ENCODE results near the gene XPO4.
"Not testable (repeated sequence)": the region's sequence is repeated elsewhere in the genome, so short reads cannot be mapped to it uniquely, and the experiment has no call there.

Gene XPO4

GRCh38 chr13:20902438-20903163, at the start of gene XPO4:
XPO4 (minus strand) TSS chr13:20902746; CDS start chr13:20902738, 8 bp downstream.
- DNase-seq = peak; percentile 85

- not testable (repeated sequence) for DNase-seq
Measured at GRCh38 chr13:20948001-20948400, 45.5 kb upstream of the XPO4 start.

- DNase-seq = no peak
Measured at GRCh38 chr13:20945952-20946383, 43.4 kb upstream of the XPO4 start.

GRCh38 chr13:20942938-20943559, 40.5 kb upstream of the XPO4 start:
- DNase-seq = no peak

DNA sequence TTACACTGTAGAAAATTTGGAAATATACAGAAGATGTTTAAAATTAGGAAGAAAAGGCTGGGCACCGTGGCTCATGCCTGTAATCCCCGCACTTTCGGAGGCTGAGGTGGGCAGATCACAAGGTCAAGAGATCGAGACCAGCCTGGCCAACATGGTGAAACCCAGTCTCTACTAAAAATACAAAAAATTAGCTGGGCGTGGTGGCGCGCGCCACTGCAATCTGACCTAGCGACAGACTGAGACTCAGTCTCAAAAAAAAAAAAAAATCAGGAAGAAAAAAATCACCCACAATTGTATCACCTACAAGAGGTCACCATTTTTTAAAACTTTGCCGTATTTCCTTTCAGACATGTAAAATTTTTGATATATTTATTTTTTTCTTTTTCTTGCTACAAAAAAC, 38.0 kb upstream of the XPO4 start:
- DNase-seq = not testable (repeated sequence)

- DNase-seq = no peak
Measured at GRCh38 chr13:20940083-20940482, 37.5 kb upstream of the XPO4 start.

DNA sequence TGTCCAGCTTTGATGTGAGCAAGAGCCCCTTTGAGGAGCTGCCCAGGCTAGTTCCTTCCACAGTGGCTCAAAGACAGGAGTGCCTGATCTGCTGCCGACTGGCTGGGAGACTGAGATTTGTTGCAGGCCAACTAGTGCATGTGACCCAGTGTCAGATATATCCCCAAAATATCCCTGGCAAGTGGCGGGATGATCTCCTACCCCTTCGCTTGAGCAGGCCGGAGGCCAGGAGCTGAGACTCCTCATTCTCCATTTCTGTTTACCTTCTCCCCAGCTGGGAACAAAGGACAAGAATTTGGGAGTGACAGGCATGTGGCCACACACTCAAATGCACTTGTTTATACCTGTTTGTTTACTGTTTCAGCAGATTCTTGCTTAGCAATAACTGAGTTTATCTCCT, 37.1 kb upstream of the XPO4 start:
- no peak for DNase-seq

GRCh38 chr13:20938302-20938701, 35.8 kb upstream of the XPO4 start:
- no peak for DNase-seq

DNA sequence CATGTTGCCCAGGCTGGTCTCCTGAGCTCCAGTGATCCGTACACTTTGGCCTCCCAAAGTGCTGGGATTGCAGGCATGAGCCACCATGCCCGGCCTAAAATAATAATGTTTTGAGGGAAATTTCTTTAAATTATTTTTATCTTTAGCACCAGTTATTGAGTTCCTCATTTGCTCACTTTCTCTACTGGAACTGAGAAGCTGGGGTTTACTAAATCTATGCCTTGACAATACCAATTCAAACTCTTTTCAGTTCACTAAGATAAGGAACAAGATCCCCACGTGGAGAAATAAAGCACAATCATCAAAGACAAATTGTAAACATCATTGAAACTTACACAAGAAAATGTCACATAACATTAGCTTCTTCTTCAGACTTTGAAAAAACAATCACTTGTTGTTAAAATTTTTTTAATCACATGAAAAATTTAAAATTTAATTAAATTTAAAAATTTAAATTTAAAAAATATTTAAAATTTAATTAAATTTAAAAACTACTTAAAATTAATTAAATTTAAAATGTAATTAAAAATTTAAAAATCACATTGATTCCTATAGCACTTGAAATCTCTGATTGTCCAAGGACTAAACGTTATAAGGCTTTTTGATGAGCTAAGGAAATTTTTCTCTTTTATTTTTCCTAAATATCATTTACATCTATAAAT, 25.2 kb upstream of the XPO4 start:
- DNase-seq = no peak

- not testable (repeated sequence) for DNase-seq
Measured at GRCh38 chr13:20925395-20925790, 22.8 kb upstream of the XPO4 start.

- peak; percentile 88 for DNase-seq
Measured at GRCh38 chr13:20924758-20925394, 22.3 kb upstream of the XPO4 start.

- DNase-seq = no peak
Measured at GRCh38 chr13:20923272-20923671, 20.7 kb upstream of the XPO4 start.

GRCh38 chr13:20921572-20921971, 19.0 kb upstream of the XPO4 start:
- DNase-seq = no peak

GRCh38 chr13:20915676-20916075, 13.1 kb upstream of the XPO4 start:
- DNase-seq = not testable (repeated sequence)

DNA sequence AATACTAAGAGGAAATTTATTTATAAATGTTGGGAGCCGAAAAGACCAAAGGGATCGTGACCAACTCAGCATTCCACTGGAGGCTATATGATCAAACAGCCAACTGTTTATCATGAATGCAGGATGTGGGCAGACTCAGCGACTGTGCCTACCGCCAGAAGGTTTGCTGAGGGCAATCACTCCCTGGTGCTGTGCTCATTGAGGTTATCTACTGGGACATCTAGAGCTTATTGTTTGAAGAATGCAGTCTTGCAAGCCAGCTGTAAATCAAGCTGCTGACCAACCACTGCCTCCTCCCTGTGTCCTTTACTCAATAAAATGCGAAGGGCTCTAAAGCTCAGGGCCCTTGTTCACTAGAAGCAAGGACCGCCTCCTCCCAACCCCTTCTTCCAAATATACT, 8.5 kb upstream of the XPO4 start:
- DNase-seq = no peak

DNA sequence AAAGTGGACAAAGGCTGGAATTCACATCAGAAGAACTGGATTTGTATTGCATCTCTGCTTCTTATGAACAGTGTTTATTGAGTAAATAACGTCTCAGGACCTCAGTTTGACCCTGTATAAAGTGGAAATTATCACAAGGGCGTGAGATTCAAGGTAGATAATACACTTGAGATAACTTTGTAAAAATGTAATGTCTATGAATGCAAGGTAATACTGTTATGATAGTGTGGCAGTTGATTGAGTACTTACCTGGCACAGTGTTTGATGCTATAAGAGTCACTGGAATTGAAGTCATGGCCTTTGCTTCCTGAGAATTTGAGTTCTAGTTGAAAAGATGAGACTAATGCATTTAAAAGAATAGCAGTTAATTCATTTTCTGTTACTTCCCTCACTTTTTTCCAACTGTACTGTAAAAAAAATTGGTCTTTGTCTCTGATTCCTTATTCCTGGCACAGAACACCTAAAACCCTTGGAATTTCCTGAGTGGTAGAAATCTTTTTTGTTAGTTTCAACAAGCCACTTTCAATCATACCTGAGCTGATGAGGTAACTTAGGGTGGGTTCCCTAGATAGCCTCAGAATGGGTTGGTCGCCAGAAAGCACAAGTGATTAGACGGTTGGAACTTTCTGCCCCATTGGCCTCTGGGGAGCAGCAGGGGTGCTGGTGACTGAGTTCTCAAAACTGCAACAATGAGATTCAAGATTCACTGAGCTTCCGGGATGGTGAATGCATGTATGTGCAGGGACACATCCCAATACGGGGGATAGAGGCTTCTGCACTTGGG, 6.4 kb upstream of the XPO4 start:
- no peak for DNase-seq

DNA sequence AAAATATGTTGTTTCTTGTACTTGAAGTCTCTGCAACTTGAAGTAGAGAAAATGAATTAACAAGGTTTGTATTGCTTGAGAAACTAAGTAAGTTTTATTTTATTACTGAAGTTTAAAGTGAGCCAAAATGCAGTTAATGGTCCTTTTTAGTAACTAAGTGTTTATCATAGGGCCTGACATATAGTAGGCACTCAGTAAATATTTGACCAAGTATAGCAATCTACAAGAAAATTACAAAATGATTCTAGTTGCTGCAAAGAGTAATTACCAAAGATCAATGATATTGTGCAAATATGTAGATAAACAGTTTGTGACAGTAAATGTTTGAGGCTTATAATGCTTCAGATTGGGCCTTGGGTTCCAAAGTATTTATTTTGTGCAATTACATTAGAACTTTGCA, 2.4 kb upstream of the XPO4 start:
- no peak for DNase-seq

DNA sequence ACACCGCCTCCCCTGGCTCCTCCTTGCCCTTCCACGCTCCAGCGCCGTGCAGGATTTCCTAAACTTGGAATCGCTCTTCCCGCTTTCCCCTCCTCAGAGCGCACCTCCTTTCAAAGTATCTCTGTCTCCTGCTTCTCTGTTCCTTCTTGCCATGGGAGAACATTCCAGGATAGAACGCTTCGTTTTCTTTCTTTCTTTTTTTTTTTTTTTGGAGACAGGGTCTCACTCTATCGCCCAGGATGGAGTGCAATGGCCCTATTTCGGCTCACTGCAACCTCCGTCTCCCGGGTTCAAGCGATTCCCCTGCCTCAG, 574 bp upstream of the XPO4 start:
- no peak for DNase-seq

GRCh38 chr13:20901668-20902437, 693 bp downstream of the XPO4 start:
- DNase-seq = peak; percentile 51

DNA sequence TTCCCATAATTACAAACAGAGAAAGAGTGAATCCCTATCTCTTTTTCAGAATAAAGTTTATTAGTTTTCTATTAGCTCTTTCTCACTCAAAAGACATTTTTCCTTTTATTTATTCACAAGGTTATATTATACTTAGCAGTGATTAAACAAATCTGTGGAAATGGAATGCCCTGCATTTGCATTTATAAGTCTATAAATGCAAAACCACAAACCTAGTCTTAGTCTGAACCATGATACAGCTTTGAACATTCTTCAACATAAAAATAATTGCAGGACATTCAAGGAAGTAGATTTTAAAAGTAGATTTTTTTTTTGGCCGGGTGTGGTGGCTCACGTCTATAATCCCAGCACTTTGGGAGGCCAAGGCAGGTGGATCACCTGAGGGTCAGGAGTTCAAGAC, 8.3 kb downstream of the XPO4 start:
- no peak for DNase-seq

DNA sequence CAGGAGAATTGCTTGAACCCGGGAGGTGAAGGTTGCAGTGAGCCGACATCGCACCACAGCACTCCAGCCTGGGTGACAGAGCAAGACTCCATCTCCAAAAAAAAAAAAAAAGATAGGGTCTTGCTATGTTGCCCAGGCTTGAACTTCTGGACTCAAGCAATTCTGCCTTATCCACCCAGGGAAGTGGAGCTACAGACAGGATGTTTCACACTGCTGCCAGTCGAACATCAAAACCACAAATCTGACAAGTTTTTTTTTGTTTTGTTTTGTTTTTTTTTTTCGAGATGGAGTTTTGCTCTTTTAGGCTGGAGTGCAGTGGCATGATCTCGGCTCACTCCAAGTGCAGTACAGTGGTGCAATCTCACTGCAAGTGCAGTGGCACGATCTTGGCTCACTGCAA, 10.8 kb downstream of the XPO4 start:
- no peak for DNase-seq

- no peak for DNase-seq
Measured at GRCh38 chr13:20891034-20891433, 11.5 kb downstream of the XPO4 start.
